HepG2 (cell line): ENCODE measurements around the gene SYP. TPM values are rescaled to one million over a fixed set of nuclear protein-coding genes. Genes with fewer than 3 reads are reported as not detected.
A peak's percentile ranks its signal among the peaks of the same experiment; 100 is the strongest.

Experiments
- ARID4A ChIP-seq: sonication (generic); formaldehyde crosslinking; IDR thresholded peaks from 2 replicates; pipeline ENCODE4 v1.5.0; 2020; ENCODE audit warnings: mild to moderate bottlenecking, missing genetic modification reagents, borderline replicate concordance
- ATF7 ChIP-seq, 2 experiments: fragments of 450-650 bp in 1 of 2; sonication (generic) in 1 of 2; formaldehyde crosslinking in 1 of 2; IDR thresholded peaks; 2 replicates each; pipeline versions ENCODE4 v1.4.0 to v1.6.1; 2016 to 2020; ENCODE audit warnings: antibody characterized with exemption in 1 of 2, mild to moderate bottlenecking in 1 of 2, missing genetic modification reagents in 1 of 2
- EEA1 ChIP-seq: sonication (generic); formaldehyde crosslinking; IDR thresholded peaks from 2 replicates; pipeline ENCODE4 v1.5.1; 2020; ENCODE audit warnings: mild to moderate bottlenecking, missing genetic modification reagents, borderline replicate concordance
- HNRNPH1 ChIP-seq: fragments of 200-400 bp; formaldehyde crosslinking; optimal IDR thresholded peaks from 2 replicates; pipeline ENCODE3; 2017; ENCODE audit warnings: mild to moderate bottlenecking, low read depth, low read length
- HOXA5 ChIP-seq: sonication (generic); formaldehyde crosslinking; IDR thresholded peaks from 2 replicates; pipeline ENCODE4 v1.4.0; 2020; ENCODE audit warnings: missing genetic modification reagents
- NFIC ChIP-seq: IDR thresholded peaks from 2 replicates; pipeline ENCODE4 v1.6.1; 2012; ENCODE audit warnings: mild to moderate bottlenecking, low read length, inconsistent platforms
- POLR2A ChIP-seq, 2 experiments: IDR thresholded peaks; 2 replicates each; pipeline ENCODE4 v1.6.1; 2011; ENCODE audit warnings: low read depth in 2 of 2, low read length in 2 of 2, mild to moderate bottlenecking in 1 of 2, moderate library complexity in 1 of 2; ENCODE audit not compliant: insufficient read depth in 1 of 2
- ZBED4 ChIP-seq: sonication (generic); formaldehyde crosslinking; IDR thresholded peaks from 2 replicates; pipeline ENCODE4 v1.4.0; 2020; ENCODE audit warnings: missing genetic modification reagents, borderline replicate concordance
- ZBTB10 ChIP-seq: sonication (generic); formaldehyde crosslinking; IDR thresholded peaks from 2 replicates; pipeline ENCODE4 v1.4.0; 2020; ENCODE audit warnings: missing genetic modification reagents, borderline replicate concordance
- ZFP36L1 ChIP-seq: sonication (generic); formaldehyde crosslinking; IDR thresholded peaks from 2 replicates; pipeline ENCODE4 v1.8.0; 2022; ENCODE audit warnings: mild to moderate bottlenecking, missing genetic modification reagents, moderate library complexity
- ZFP82 ChIP-seq: sonication (generic); formaldehyde crosslinking; IDR thresholded peaks from 2 replicates; pipeline ENCODE4 v1.5.1; 2020; ENCODE audit warnings: mild to moderate bottlenecking, missing genetic modification reagents, borderline replicate concordance
- ZMYM2 ChIP-seq: sonication (generic); formaldehyde crosslinking; IDR thresholded peaks from 2 replicates; pipeline ENCODE4 v1.8.0; 2022; ENCODE audit warnings: mild to moderate bottlenecking, missing genetic modification reagents
- ZNF12 ChIP-seq: sonication (generic); formaldehyde crosslinking; IDR thresholded peaks from 2 replicates; pipeline ENCODE4 v1.5.0; 2020; ENCODE audit warnings: missing genetic modification reagents
- ZNF431 ChIP-seq: sonication (generic); formaldehyde crosslinking; IDR thresholded peaks from 2 replicates; pipeline ENCODE4 v1.9.0; 2022; ENCODE audit warnings: missing genetic modification reagents, low read depth, mild to moderate bottlenecking, borderline replicate concordance
- ZNF7 ChIP-seq: IDR thresholded peaks from 2 replicates; pipeline ENCODE4 v1.6.1; 2016; ENCODE audit warnings: missing biosample characterization, missing genetic modification reagents
- ZNF776 ChIP-seq: sonication (generic); formaldehyde crosslinking; IDR thresholded peaks from 2 replicates; pipeline ENCODE4 v1.4.0; 2020; ENCODE audit warnings: mild to moderate bottlenecking, missing genetic modification reagents
- ZNF816 ChIP-seq: sonication (generic); formaldehyde crosslinking; IDR thresholded peaks from 2 replicates; pipeline ENCODE4 v1.8.0; 2022; ENCODE audit warnings: missing genetic modification reagents, mild to moderate bottlenecking, borderline replicate concordance
- polyA plus RNA-seq, 8 experiments: library from polyadenylated mRNA; depleted of rRNA in 3 of 8; stranded (reverse) in 7 of 8; unstranded in 1 of 8; fragments of >200 nt; fragmentation: Illumina TruSeq in 4 of 8; extraction: Trizol in 4 of 8; gene quantifications; 2 replicates each; pipeline versions ENCODE4 v1.2.1 to v1.2.3, GENCODE V29; 2011 to 2016; ENCODE audit warnings: low read depth in 4 of 8, missing spikeins in 1 of 8, mixed read lengths in 1 of 8; ENCODE audit not compliant: insufficient read depth in 1 of 8
- total RNA-seq, 5 experiments: library from RNA; depleted of rRNA; stranded (reverse); fragments of >200 nt; fragmentation: Illumina TruSeq; extraction: Trizol; gene quantifications; 2 replicates each; pipeline ENCODE4 v1.2.3, GENCODE V29; 2016; ENCODE audit warnings: low read depth in 1 of 5

The SYP gene
- total and polyA plus RNA-seq, 2 of the 13 experiments (the other 11 are each of a cell fraction or from before 2014, with no cell fraction given): 2.0 to 2.5 TPM

GRCh38 chrX:49186125-49187027, 13.6 kb downstream of the SYP start, which contains the start of gene PRICKLE3 (continued):
- TF ChIP-seq ZBTB10 (CRISPR knock-in tag) (no peak), ZNF776 (CRISPR knock-in tag) (no peak), ZMYM2 (CRISPR knock-in tag) (no peak), NFIC (no peak), HOXA5 (CRISPR knock-in tag) (no peak), ZNF12 (CRISPR knock-in tag) (no peak), POLR2A (IDR thresholded peaks at IDR 0.05; ENCODE audit: insufficient read depth in 1 of 2, low read depth in 2 of 2, low read length in 2 of 2) (peak; percentile 35 to 75; a peak in 3 of 4 replicates), ZFP82 (CRISPR knock-in tag) (no peak), ZNF431 (CRISPR knock-in tag) (no peak), EEA1 (CRISPR knock-in tag) (no peak), ZBED4 (CRISPR knock-in tag) (peak; percentile 98; the same call in 1 of the 2 replicates), ZFP36L1 (CRISPR knock-in tag) (no peak), ATF7 (IDR thresholded peaks at IDR 0.05) (no peak), ATF7 (CRISPR knock-in tag; IDR thresholded peaks at IDR 0.05) (no peak), ZNF7 (CRISPR knock-in tag) (no peak), HNRNPH1 (no peak), ARID4A (peak; percentile 82; the same call in 1 of the 2 replicates), ZNF816 (CRISPR knock-in tag) (no peak)
